GM18951 (cell line): ENCODE measurements around the gene OR7D2.

Source experiments
- POLR2A ChIP-seq: IDR thresholded peaks from 4 replicates; pipeline ENCODE4 v1.6.1; 2011; ENCODE audit warnings: mild to moderate bottlenecking; ENCODE audit not compliant: insufficient read length, insufficient read depth; ENCODE audit errors: extremely low read depth
- in situ Hi-C: fragments of 300-500 bp; cut with MboI; formaldehyde crosslinking; loops from one replicate; pipeline ENCODE4 v1.12.0; 2022; ENCODE audit warnings: low sequenced_read_pairs, mixed read lengths, inconsistent platforms; ENCODE audit not compliant: unreplicated experiment

Gene OR7D2

DNA sequence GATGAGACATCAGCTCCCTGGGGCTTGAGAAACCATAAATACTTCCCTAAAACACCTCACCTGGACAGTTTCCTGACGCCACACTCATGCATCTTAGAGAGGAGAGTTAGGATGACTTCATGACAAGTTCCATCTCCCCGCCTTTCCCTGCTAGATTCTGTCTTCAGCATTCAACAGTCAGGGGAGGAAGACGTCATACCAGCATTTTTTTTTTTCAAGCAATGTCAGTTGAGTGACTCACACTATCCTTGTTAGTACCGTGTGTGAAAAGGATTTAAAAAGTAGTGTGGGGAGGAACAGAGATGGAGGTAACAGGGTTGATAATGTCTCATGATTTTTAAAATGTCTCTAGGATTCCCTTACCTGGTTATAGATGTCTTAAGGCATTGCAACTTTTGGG is at the start of gene OR7D2:
TSS of gene OR7D2 (plus strand) at position 79 of the 400 bp plus-strand sequence. CDS start 6,803 bp downstream, outside the sequence.
- in situ Hi-C loops: no loop called here
- no peak for TF ChIP-seq POLR2A

GRCh38 chr19:9130965-9131364 is 47.8 kb upstream of the OR7D2 start:
- TF ChIP-seq POLR2A: no peak
- in situ Hi-C loops: loop anchor here (25.0 kb wide), 1 partner anchor 781 kb away; no protein-coding TSS in a partner anchor

DNA sequence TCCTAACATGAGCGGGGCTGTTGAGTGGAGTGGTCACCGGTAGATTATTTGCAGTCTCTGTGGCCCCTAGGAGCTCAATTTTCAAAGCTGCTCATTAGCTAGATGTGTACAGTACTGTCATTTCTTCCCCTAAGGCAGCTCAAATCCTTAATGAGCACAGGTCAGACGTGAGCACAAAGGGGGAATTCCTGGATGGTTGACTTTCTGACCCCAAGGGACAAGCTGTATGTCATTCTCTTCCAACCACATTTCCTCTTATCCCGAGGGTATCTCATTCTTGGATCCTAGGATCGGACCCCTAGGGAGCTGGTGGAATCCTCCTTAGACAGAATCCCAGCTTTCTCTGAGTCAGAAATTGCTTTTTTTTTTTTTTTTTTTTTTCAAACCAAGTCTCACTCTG is 46.4 kb upstream of the OR7D2 start:
- in situ Hi-C loops: loop anchor here (25.0 kb wide), 1 partner anchor 780 kb away; no protein-coding TSS in a partner anchor
- TF ChIP-seq POLR2A: no peak

- in situ Hi-C loops: loop anchor here (25.0 kb wide), 1 partner anchor 773 kb away; no protein-coding TSS in a partner anchor
- TF ChIP-seq POLR2A: no peak
These were observed 39.1 kb upstream of the OR7D2 start for GRCh38 chr19:9139609-9140158.

- in situ Hi-C loops: loop anchor here (25.0 kb wide), 1 partner anchor 772 kb away; no protein-coding TSS in a partner anchor
- TF ChIP-seq POLR2A: peak; percentile 84
These were observed 38.5 kb upstream of the OR7D2 start, which contains the start of gene ZNF317 for GRCh38 chr19:9140159-9140874. Gene ZNF317 (plus strand): TSS chr19:9140397. CDS start chr19:9156017, 15,620 bp downstream.

DNA sequence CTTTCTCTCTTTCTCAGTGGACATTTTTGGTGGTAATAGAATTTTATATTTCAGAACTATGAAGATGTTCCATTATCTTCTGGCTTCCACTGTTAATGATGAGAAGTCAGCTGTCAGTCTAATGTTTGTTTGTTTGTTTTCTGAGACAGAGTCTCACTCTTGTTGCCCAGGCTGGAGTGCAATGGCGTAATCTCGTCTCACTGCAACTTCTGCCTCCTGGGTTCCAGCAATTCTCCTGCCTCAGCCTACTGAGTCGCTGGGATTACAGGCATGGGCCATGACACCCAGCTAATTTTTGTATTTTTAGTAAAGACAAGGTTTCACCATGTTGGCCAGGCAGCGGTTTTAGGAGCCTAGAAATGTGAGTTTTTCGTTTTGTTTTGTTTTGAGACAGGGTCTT is 33.9 kb upstream of the OR7D2 start:
- in situ Hi-C loops: loop anchor here (25.0 kb wide), 1 partner anchor 767 kb away; no protein-coding TSS in a partner anchor
- TF ChIP-seq POLR2A: no peak

DNA sequence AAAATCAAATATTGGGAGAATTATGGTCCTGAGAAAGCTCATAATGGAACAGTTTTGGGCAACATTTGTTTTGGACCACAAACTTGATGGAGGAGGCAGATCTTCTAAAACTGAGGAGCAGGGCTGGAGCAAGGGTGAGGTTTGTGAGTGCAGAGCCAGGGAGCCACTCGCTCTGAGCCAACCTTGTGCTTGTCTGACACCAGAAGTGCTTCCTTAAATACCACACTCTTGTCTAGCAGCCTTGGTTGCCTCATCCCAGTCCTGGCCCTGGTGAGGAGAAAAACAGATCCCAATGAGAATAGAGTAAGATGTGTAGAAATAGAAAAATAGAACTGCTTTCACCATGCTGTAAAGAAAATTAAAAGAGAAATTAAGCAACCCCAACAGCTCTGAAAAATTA is 31.9 kb upstream of the OR7D2 start:
- no peak for TF ChIP-seq POLR2A
- in situ Hi-C loops: loop anchor here (25.0 kb wide), 1 partner anchor 765 kb away; no protein-coding TSS in a partner anchor

- in situ Hi-C loops: loop anchor here (25.0 kb wide), 1 partner anchor 764 kb away; no protein-coding TSS in a partner anchor
- no peak for TF ChIP-seq POLR2A
These were observed 30.1 kb upstream of the OR7D2 start for GRCh38 chr19:9148697-9149096.

DNA sequence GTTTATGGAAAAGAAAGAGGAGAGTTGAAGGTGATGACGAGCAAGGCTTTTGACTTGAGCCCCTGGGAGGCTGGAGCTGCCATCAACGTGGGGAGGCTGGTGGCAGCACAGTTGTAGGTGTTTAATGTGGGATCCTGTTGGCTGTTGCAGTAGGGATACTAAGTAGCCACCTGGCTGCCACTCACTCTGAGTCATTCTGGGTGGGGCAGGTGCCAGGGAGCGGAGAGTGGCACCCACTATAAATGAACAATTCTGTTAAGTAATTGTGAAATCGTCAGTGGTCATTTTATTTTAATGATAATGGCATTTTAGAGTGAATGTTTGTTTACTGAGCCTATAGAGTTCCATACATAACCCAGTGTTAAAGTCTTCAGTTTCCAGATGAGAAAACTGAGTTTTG is 28.8 kb upstream of the OR7D2 start:
- TF ChIP-seq POLR2A: no peak

GRCh38 chr19:9150650-9151049 is 28.1 kb upstream of the OR7D2 start:
- in situ Hi-C loops: no loop called here
- TF ChIP-seq POLR2A: no peak

More for the DNA sequence above, 28.8 kb upstream of the OR7D2 start:
- in situ Hi-C loops: loop anchor here (25.0 kb wide), 1 partner anchor 762 kb away; no protein-coding TSS in a partner anchor

- in situ Hi-C loops: no loop called here
- TF ChIP-seq POLR2A: no peak
These were observed 27.4 kb upstream of the OR7D2 start for GRCh38 chr19:9151367-9151766.

GRCh38 chr19:9155591-9155990 is 23.2 kb upstream of the OR7D2 start:
- in situ Hi-C loops: no loop called here
- TF ChIP-seq POLR2A: no peak

- in situ Hi-C loops: no loop called here
- TF ChIP-seq POLR2A: no peak
These were observed 22.5 kb upstream of the OR7D2 start for GRCh38 chr19:9156304-9156703.
